C1 segment of cervical spinal cord (tissue), 14 donors: ENCODE results near the gene VSIG10.
"Not testable (repeated sequence)": the region's sequence is repeated elsewhere in the genome, so short reads cannot be mapped to it uniquely, and the experiment has no call there.

Experiments used
- DNase-seq, 14 donors: peaks; one replicate each; lab custom pipeline; 2025; lab: John Stamatoyannopoulos, UW

VSIG10 gene

GRCh38 chr12:118107694-118108093 lies 3.9 kb upstream of the VSIG10 start:
- no peak for DNase-seq

GRCh38 chr12:118107011-118107410 lies 3.2 kb upstream of the VSIG10 start:
- DNase-seq, result no peak

DNA sequence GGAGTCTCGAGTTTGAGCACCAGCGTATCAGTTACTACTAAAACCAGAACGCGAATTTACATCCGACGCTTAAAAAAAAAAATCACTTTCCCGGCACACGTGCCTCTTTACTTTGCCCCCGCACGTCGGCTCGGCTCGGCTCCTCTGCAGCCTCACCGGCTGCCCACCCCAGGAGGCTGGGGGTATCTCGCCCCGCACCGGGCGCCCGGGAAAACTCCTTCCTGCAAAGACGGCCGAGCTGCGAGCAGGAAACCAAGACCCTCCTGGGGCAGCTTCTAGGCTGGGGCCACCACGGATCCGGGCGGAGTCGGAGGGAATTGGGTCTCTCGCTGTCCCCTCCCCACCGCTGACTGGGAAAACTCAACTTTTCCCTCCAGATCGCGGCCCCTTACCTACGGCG lies 610 bp downstream of the VSIG10 start:
- DNase-seq, result peak in 3 of 14 donors; percentile 27 to 59 (median 30)

- no peak for DNase-seq
Observed at GRCh38 chr12:118102609-118103008, 1.2 kb downstream of the VSIG10 start.

DNA sequence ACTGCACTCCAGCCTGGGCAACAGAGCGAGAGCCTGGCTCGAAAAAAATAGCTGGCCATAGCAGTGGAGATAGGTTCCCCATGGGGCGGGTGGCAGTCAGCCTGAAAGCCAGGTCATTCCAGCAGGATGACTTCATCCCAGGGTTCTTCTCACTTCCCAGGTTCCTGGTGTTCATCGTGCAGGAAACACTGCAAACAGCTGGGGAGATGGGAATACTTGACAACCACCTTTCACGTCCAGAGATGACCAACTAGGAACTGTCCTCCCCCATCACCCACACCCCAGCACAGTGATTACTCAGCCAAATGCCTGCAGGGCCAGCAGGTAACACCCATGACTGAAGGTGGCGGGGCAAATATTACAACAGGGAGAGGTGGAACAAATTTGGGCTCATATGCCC lies 1.7 kb downstream of the VSIG10 start:
- DNase-seq, result no peak

- DNase-seq, result no peak
Observed at GRCh38 chr12:118101051-118101450, 2.8 kb downstream of the VSIG10 start.

- no peak for DNase-seq
Observed at GRCh38 chr12:118098911-118099671, 4.7 kb downstream of the VSIG10 start.

GRCh38 chr12:118098401-118098800 lies 5.4 kb downstream of the VSIG10 start:
- DNase-seq, result no peak

GRCh38 chr12:118094039-118094438 lies 9.8 kb downstream of the VSIG10 start:
- DNase-seq, result no peak

DNA sequence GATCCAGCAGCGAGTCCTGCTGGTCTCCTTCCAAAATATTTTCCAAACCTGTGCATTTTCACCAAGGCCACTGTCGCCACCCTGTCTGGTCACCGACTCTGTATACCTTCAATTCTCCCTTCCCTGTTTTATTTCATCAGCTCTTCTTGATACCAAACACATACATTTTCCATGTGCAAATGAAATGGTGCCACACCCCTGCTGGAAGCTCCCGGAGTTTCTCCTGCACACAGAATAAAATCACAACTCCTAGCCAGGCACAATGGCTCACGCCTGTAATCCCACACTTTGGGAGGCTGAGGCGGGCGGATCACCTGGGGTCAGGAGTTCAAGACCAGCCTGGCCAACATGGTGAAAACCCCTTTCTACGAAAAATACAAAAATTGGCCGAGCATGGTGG lies 14.0 kb downstream of the VSIG10 start:
- no peak for DNase-seq

DNA sequence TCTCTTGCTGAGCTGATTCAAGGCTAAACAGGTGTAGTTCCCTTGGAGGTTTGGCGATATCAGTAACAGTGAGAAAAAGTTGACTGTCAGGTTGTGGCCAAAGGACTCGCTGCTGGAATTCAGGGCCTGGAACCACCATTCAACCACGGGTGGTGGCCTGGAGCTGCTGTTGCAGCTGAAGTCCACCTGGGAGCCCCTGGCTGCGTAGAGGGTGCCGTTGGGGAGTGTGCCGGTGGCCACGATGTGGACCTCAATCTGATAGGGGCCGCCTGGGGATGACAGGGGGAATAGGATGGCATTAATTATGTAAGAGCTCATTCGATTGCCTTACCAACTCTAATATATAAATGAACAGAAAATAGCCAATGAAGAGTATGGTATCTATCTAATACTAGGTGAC lies 21.6 kb downstream of the VSIG10 start:
- DNase-seq, result no peak

GRCh38 chr12:118081521-118081920 lies 22.3 kb downstream of the VSIG10 start:
- DNase-seq, result not testable (repeated sequence)

- DNase-seq, result no peak
Observed at GRCh38 chr12:118073768-118074167, 30.0 kb downstream of the VSIG10 start.

GRCh38 chr12:118070650-118071049 lies 33.2 kb downstream of the VSIG10 start:
- no peak for DNase-seq

- DNase-seq, result no peak
Observed at GRCh38 chr12:118068445-118068844, 35.4 kb downstream of the VSIG10 start.

DNA sequence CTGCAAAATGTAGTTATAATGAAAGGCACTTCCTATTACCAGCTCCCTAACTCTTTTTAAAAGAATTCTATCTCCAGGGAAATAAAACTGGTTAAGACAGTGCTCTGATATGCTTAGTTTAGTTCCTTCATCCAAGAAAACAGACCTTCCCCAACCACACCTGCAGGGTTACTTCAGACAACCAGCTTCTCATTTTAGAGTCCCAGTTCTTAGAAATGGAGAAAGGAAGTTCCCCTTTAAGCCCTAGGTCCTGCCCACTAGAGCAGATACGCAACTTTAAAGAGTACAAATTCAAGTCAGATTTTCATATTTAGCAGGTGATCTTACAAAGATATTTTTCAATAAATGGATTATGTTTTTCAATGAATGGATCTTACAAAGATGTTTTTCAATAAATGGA lies 38.4 kb downstream of the VSIG10 start:
- no peak for DNase-seq

GRCh38 chr12:118064608-118065007 lies 39.2 kb downstream of the VSIG10 start:
- DNase-seq, result no peak

GRCh38 chr12:118063576-118064391 lies 40.0 kb downstream of the VSIG10 start:
- no peak for DNase-seq

- peak in 11 of 14 donors; percentile 22 to 72 (median 47) for DNase-seq
Observed at GRCh38 chr12:118061873-118062843, 41.7 kb downstream of the VSIG10 start.

GRCh38 chr12:118061011-118061872 lies 42.6 kb downstream of the VSIG10 start, which contains the start of gene WSB2:
WSB2 (minus strand) TSS chr12:118061179; CDS start chr12:118061048, 131 bp downstream.
- DNase-seq, result peak; percentile 0 to 85 (median 70)
